PC-3 (cell line): ENCODE results near the gene FOXE1. TPM values are rescaled to one million over a fixed set of nuclear protein-coding genes. Genes with fewer than 3 reads are reported as not detected.

ENCODE experiments used
- ATAC-seq: fragments of 200-7000 bp; cut with Tn5 transposase; 2 replicates; pipeline ENCODE4 v1.9.1; 2020; ENCODE audit warnings: mild to moderate bottlenecking, moderate library complexity
- BruUV-seq: library from RNA; stranded (reverse); fragments of 400-500 nt; replicated peaks from 2 replicates; lab custom pipeline; 2021; lab: Mats Ljungman, UMichigan
- CTCF ChIA-PET: fragments of 300-600 bp; sonication (Branson Sonifier 250); formaldehyde crosslinking; loops from one replicate; lab custom pipeline; 2022; ENCODE audit warnings: antibody characterized with exemption; lab: Charles Lee
- POLR2A ChIA-PET: fragments of 300-600 bp; sonication (Branson Sonifier 250); formaldehyde crosslinking; loops from one replicate; lab custom pipeline; 2022; ENCODE audit warnings: antibody characterized with exemption; ENCODE audit not compliant: unreplicated experiment; lab: Charles Lee
- DNase-seq: peaks from one replicate; pipeline ENCODE4 v3.0.0-alpha.2; 2015
- H2AFZ ChIP-seq: fragments of 300-600 bp; sonication (generic); 2 replicates; pipeline ENCODE4 v1.6.0; 2016; ENCODE audit warnings: antibody characterized with exemption, low read length
- H3F3A ChIP-seq: fragments of 300-600 bp; sonication (generic); one replicate; pipeline ENCODE4 v1.6.0; 2017; ENCODE audit warnings: antibody characterized with exemption, low read length, control low read depth, mild to moderate bottlenecking; ENCODE audit not compliant: unreplicated experiment
- H3K27ac ChIP-seq: fragments of 300-600 bp; sonication (generic); 2 replicates; pipeline ENCODE4 v1.5.1; 2016; ENCODE audit warnings: mild to moderate bottlenecking, low read length
- H3K27me3 ChIP-seq: fragments of 300-600 bp; sonication (generic); 2 replicates; pipeline ENCODE4 v1.6.1; 2016; ENCODE audit warnings: low read length, mixed read lengths
- H3K36me3 ChIP-seq: fragments of 300-600 bp; sonication (generic); 2 replicates; pipeline ENCODE4 v1.6.1; 2016; ENCODE audit warnings: low read depth, mixed run types, low read length, mixed read lengths
- H3K4me1 ChIP-seq: fragments of 300-600 bp; sonication (generic); 2 replicates; pipeline ENCODE4 v1.5.1; 2016; ENCODE audit warnings: low read length; ENCODE audit not compliant: insufficient read depth
- H3K4me2 ChIP-seq: fragments of 300-600 bp; sonication (generic); 2 replicates; pipeline ENCODE4 v1.6.0; 2016; ENCODE audit warnings: low read length
- H3K4me3 ChIP-seq: fragments of 300-600 bp; sonication (generic); 2 replicates; pipeline ENCODE4 v1.5.1; 2016; ENCODE audit warnings: mild to moderate bottlenecking, low read length, mixed read lengths
- H3K79me2 ChIP-seq: fragments of 300-600 bp; sonication (generic); 2 replicates; pipeline ENCODE4 v1.6.1; 2017; ENCODE audit warnings: low read length, mixed read lengths
- H3K9ac ChIP-seq: fragments of 300-600 bp; sonication (generic); 2 replicates; pipeline ENCODE4 v1.6.0; 2016; ENCODE audit warnings: mild to moderate bottlenecking, low read length
- H3K9me2 ChIP-seq: fragments of 300-600 bp; sonication (generic); replicated peaks from 2 replicates; pipeline ENCODE4 v1.6.1; 2016; ENCODE audit warnings: mixed run types, low read length, mixed read lengths
- H3K9me3 ChIP-seq: fragments of 300-600 bp; sonication (generic); 2 replicates; pipeline ENCODE4 v1.6.1; 2016; ENCODE audit warnings: low read length, mixed read lengths
- H4K20me1 ChIP-seq: fragments of 300-600 bp; sonication (generic); 2 replicates; pipeline ENCODE4 v1.6.1; 2016; ENCODE audit warnings: low read length, mixed read lengths
- EZH2 ChIP-seq: fragments of 300-600 bp; sonication (generic); IDR thresholded peaks from one replicate; pipeline ENCODE4 v1.6.1; 2017; ENCODE audit warnings: antibody characterized with exemption, mild to moderate bottlenecking, low read length; ENCODE audit not compliant: unreplicated experiment
- EZH2phosphoT487 ChIP-seq: fragments of 300-600 bp; sonication (generic); IDR thresholded peaks from 2 replicates; pipeline ENCODE4 v1.6.1; 2018; ENCODE audit warnings: mild to moderate bottlenecking, antibody characterized with exemption, low read length, borderline replicate concordance
- intact Hi-C: fragments of 100-400 bp; cut with micrococcal nuclease; formaldehyde crosslinking; loops from 2 replicates; pipeline ENCODE4 v1.9.0; 2023
- total RNA-seq: library from RNA; depleted of rRNA; stranded (reverse); fragments of >200 nt; gene quantifications from 2 replicates; pipeline ENCODE4 v1.2.3, GENCODE V29; 2014
- TF ChIP-seq, protein P1 (sequence below): fragments of 300-600 bp; sonication (generic); conservative IDR thresholded peaks from 2 replicates; pipeline ENCODE4 v1.5.1; 2017; ENCODE audit warnings: antibody characterized with exemption, low read depth, mild to moderate bottlenecking, low read length

Gene FOXE1
- total RNA-seq, 1 experiment from 2014 or later = not detected

GRCh38 chr9:97852399-97853055 is 499 bp upstream of the FOXE1 start:
- POLR2A ChIA-PET = no interaction called here
- H3K4me1 ChIP-seq = no peaks in the 10 kb centered on the region
- no peaks in the 10 kb centered on the region for H3K27me3 ChIP-seq
- CTCF ChIA-PET = no interaction called here
- H4K20me1 ChIP-seq = no peaks in the 10 kb centered on the region
- no peaks in the 10 kb centered on the region for H3K9me3 ChIP-seq
- TF ChIP-seq EZH2phosphoT487 (no peak), EZH2 (no peak)
- TF ChIP-seq, protein P1, sequence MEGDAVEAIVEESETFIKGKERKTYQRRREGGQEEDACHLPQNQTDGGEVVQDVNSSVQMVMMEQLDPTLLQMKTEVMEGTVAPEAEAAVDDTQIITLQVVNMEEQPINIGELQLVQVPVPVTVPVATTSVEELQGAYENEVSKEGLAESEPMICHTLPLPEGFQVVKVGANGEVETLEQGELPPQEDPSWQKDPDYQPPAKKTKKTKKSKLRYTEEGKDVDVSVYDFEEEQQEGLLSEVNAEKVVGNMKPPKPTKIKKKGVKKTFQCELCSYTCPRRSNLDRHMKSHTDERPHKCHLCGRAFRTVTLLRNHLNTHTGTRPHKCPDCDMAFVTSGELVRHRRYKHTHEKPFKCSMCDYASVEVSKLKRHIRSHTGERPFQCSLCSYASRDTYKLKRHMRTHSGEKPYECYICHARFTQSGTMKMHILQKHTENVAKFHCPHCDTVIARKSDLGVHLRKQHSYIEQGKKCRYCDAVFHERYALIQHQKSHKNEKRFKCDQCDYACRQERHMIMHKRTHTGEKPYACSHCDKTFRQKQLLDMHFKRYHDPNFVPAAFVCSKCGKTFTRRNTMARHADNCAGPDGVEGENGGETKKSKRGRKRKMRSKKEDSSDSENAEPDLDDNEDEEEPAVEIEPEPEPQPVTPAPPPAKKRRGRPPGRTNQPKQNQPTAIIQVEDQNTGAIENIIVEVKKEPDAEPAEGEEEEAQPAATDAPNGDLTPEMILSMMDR = no peak
- H2AFZ ChIP-seq = no peak overlapping the region
- H3K27ac ChIP-seq = no peak overlapping the region
- H3K4me2 ChIP-seq = no peak overlapping the region
- ATAC-seq = no peak
- no peaks in the 10 kb centered on the region for H3K9me2 ChIP-seq
- BruUV-seq = no TSS peak
- H3F3A ChIP-seq = no peaks in the 10 kb centered on the region
- H3K36me3 ChIP-seq = no peaks in the 10 kb centered on the region
- intact Hi-C loops = no loop called here
- no peak overlapping the region for H3K9ac ChIP-seq
- no peak for DNase-seq
- no peak overlapping the region for H3K4me3 ChIP-seq
- no peaks in the 10 kb centered on the region for H3K79me2 ChIP-seq

GRCh38 chr9:97853844-97854695 is 1.0 kb downstream of the FOXE1 start:
- Histone ChIP-seq H3K79me2 (no peaks in the 10 kb centered on the region), H3K27me3 (no peaks in the 10 kb centered on the region), H3K4me3 (no peak overlapping the region), H3K9ac (no peak overlapping the region), H3K4me2 (no peak overlapping the region), H3K9me3 (no peaks in the 10 kb centered on the region), H3F3A (no peaks in the 10 kb centered on the region), H3K36me3 (no peaks in the 10 kb centered on the region), H3K9me2 (no peaks in the 10 kb centered on the region), H2AFZ (no peak overlapping the region), H3K27ac (no peak overlapping the region), H3K4me1 (no peaks in the 10 kb centered on the region), H4K20me1 (no peaks in the 10 kb centered on the region)
- ATAC-seq (no peak), DNase-seq (no peak)
- no TSS peak for BruUV-seq
- CTCF ChIA-PET = no interaction called here
- POLR2A ChIA-PET = no interaction called here
- TF ChIP-seq EZH2phosphoT487 = no peak
- TF ChIP-seq, protein P1 = no peak
- TF ChIP-seq EZH2 = no peak
- intact Hi-C loops = no loop called here
